Activated T-helper 1 cell treated with anti-CD3 and anti-CD28 coated beads, Interleukin-2, amount 50 U/mL, for 16 hours (primary cell): ENCODE measurements around the gene TMEM200A.

Source experiments
- DNase-seq, 2 donors: peaks; one replicate each; pipeline ENCODE4 v3.0.0-alpha.2; 2020; ENCODE audit warnings: low read depth in 1 of 2, low spot score in 1 of 2

Gene TMEM200A

GRCh38 chr6:130485870-130486269 is 120.1 kb downstream of the TMEM200A start:
- no peak for DNase-seq

DNA sequence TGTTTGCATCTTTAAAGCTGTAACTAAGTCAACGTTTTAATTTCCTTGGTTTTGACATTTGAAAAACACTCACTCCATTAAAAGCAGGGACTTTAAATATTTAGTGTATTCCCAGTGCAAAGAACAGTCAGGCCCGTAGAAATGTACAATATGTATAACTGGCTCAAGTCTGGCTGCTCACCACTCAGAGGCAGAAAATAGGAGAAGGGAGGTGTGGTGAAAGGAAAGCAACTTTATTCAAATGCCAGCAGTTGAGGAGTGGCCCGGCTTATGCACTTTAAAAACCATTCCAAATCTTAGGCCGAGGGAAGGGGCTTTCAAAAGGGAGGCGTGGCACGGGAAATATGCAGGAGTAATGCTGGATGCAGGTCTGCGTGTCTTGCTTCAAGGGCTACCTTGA is 120.6 kb downstream of the TMEM200A start:
- no peak for DNase-seq

DNA sequence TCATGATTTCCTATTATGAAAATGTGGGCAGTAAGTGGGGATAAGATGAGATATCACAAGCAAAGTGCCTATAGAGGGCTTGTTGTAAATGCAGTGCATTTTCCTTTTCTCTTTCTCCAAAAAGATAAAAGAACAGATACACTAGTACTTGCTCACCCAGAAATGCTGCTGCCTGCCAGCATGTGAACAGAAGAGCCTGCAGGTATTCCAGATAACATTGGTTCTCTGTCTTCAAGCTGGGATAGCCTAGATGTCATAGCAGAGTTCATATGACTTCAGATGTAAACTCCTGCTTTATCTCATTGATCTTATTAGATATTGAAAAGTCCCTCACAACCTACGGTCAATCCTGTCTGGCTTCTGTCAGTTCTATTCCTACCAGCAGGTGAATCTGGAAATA is 123.7 kb downstream of the TMEM200A start:
- DNase-seq, result no peak
